Panc1 (cell line): ENCODE results near the gene TBC1D24. TPM values are rescaled to one million over a fixed set of nuclear protein-coding genes. Genes with fewer than 3 reads are reported as not detected.

Experiments
- ATAC-seq: fragments of 200-7000 bp; cut with Tn5 transposase; 2 replicates; pipeline ENCODE4 v1.9.1; 2020; ENCODE audit warnings: mild to moderate bottlenecking, moderate library complexity
- BruUV-seq: library from RNA; stranded (reverse); fragments of 400-500 nt; replicated peaks from 2 replicates; lab custom pipeline; 2021; lab: Mats Ljungman, UMichigan
- CTCF ChIA-PET: fragments of 300-600 bp; sonication (Branson Sonifier 250); formaldehyde crosslinking; loops from one replicate; lab custom pipeline; 2022; ENCODE audit warnings: antibody characterized with exemption; lab: Charles Lee
- POLR2A ChIA-PET: fragments of 300-600 bp; sonication (Branson Sonifier 250); formaldehyde crosslinking; loops from one replicate; lab custom pipeline; 2022; ENCODE audit warnings: antibody characterized with exemption; lab: Charles Lee
- DNase-seq: peaks from one replicate; pipeline ENCODE4 v3.0.0-alpha.2; 2010; ENCODE audit warnings: low read depth, low spot score
- H3K27ac ChIP-seq: 2 replicates; pipeline ENCODE4 v1.5.1; 2011; ENCODE audit warnings: mild to moderate bottlenecking, low read length, inconsistent platforms
- H3K27me3 ChIP-seq: fragments of 200-500 bp; sonication (Bioruptor generic); 2 replicates; pipeline ENCODE4 v1.6.0; 2014; ENCODE audit warnings: low read length, inconsistent platforms; ENCODE audit not compliant: control insufficient read depth, insufficient read depth
- H3K36me3 ChIP-seq: fragments of 200-500 bp; sonication (Bioruptor generic); 2 replicates; pipeline ENCODE4 v1.5.1; 2014; ENCODE audit warnings: inconsistent platforms, mild to moderate bottlenecking, low read length, moderate library complexity; ENCODE audit not compliant: control insufficient read depth, insufficient read depth
- H3K4me1 ChIP-seq: 2 replicates; pipeline ENCODE4 v1.5.1; 2011; ENCODE audit warnings: inconsistent platforms, mild to moderate bottlenecking, low read length, moderate library complexity; ENCODE audit not compliant: control insufficient read depth, insufficient read depth
- H3K4me3 ChIP-seq, 2 experiments: 2 replicates each; pipeline ENCODE4 v1.5.1; 2011 to 2012; ENCODE audit warnings: low read depth in 2 of 2, low read length in 2 of 2, mild to moderate bottlenecking in 2 of 2, inconsistent platforms in 1 of 2, moderate library complexity in 1 of 2
- H3K9me3 ChIP-seq: fragments of 200-500 bp; sonication (Bioruptor generic); 2 replicates; pipeline ENCODE4 v1.5.1; 2014; ENCODE audit warnings: low read depth, mild to moderate bottlenecking, inconsistent platforms, low read length, moderate library complexity; ENCODE audit not compliant: control insufficient read depth, insufficient read depth
- POLR2AphosphoS5 ChIP-seq: IDR thresholded peaks from 2 replicates; pipeline ENCODE4 v1.6.1; 2012; ENCODE audit warnings: mild to moderate bottlenecking, low read depth, low read length, moderate library complexity
- REST ChIP-seq, 2 experiments: IDR thresholded peaks; 2 replicates each; pipeline ENCODE4 v1.6.1; 2011 to 2012; ENCODE audit warnings: low read depth in 2 of 2, control low read depth in 1 of 2, low read length in 1 of 2, mild to moderate bottlenecking in 1 of 2, moderate library complexity in 1 of 2; ENCODE audit not compliant: insufficient read depth in 1 of 2
- SIN3A ChIP-seq: IDR thresholded peaks from 2 replicates; pipeline ENCODE4 v1.6.1; 2012; ENCODE audit warnings: low read depth, mild to moderate bottlenecking, low read length, moderate library complexity, borderline replicate concordance; ENCODE audit not compliant: insufficient read depth
- TCF7L2 ChIP-seq: IDR thresholded peaks from 2 replicates; pipeline ENCODE4 v1.6.1; 2011; ENCODE audit warnings: mild to moderate bottlenecking, low read depth, low read length, inconsistent platforms
- in situ Hi-C: cut with HindIII; loops from 2 replicates; pipeline ENCODE4 v1.10.0; 2016; ENCODE audit warnings: low sequenced_read_pairs, low pct_unique_long_range_greater_than_20kb
- intact Hi-C: fragments of 100-400 bp; cut with micrococcal nuclease; formaldehyde crosslinking; loops from one replicate; pipeline ENCODE4 v1.10.0; 2022; ENCODE audit not compliant: unreplicated experiment
- total RNA-seq: library from RNA; stranded (reverse); gene quantifications from one replicate; pipeline ENCODE4 v1.2.1, GENCODE V29; 2021; ENCODE audit not compliant: unreplicated experiment
- TF ChIP-seq, protein P1 (sequence below): fragments of 450-650 bp; IDR thresholded peaks from 2 replicates; pipeline ENCODE4 v1.5.1; 2017; ENCODE audit warnings: mild to moderate bottlenecking

Gene TBC1D24
- total RNA-seq, 1 experiment from 2014 or later = 26.7 TPM

DNA sequence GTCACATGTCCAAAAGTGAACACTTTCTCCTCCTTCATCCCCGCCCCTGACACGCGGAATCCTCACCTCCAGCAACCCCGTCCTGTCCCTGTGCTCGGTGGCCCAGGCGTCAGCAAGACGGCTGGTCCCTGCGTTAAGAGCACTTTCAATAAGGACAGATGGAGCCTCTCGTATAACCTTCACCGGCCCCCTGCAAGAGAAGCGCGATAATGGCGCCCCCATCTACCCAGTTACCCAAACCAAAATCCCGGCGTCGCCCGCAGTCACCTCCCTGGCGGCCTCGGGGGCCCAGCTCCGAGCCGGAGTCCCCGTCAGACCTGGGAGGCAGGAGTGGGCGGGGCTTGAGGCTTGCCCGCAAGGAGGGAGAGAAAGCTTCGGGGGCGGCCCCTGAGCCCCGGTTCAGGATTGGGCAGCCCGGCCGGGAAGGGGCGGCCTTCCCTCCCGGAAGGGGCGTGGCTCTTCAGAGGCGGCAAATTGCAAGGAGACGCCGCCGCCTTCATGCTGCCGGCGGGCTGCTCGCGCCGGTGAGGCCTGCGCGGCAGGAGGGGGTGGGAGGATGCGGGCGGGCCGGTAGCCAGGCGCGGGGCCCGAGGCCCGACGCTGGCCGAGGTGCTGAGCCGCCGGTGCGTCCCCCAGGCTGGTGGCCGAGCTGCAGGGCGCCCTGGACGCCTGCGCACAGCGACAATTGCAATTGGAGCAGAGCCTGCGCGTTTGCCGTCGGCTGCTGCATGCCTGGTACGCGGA is 15.1 kb upstream of the TBC1D24 start, which contains the start of gene TEDC2:
TSS of gene TEDC2 (plus strand) at position 463 of the 744 bp plus-strand sequence. CDS start at position 499, 36 bp downstream.
- ChIA-PET CTCF (interaction anchor here (0.6 to 0.7 kb wide), 2 partner anchors 15 to 235 kb away, joined by 3 read pairs; partner anchors contain the start of gene TBC1D24), POLR2A (interaction anchor here (0.6 to 0.7 kb wide), 3 partner anchors 170 to 941 kb away, joined by 6 to 20 read pairs (median 9); partner anchors contain the start of genes ZNF174 and ZSCAN32)
- Histone ChIP-seq H3K9me3 (no peaks in the 10 kb centered on the region), H3K36me3 (no peaks in the 10 kb centered on the region), H3K4me3 (peak within 1 kb of the TSS; percentile 61 to 76), H3K27ac (peak within 1 kb of the TSS; percentile 87), H3K27me3 (no peaks in the 10 kb centered on the region), H3K4me1 (peaks cover 23% of the 10 kb centered on the region)
- DNase-seq (peak; percentile 61), ATAC-seq (peak; percentile 89)
- BruUV-seq = no TSS peak
- TF ChIP-seq REST (IDR thresholded peaks at IDR 0.05; ENCODE audit: insufficient read depth in 1 of 2, low read depth in 2 of 2, low read length in 1 of 2) (peak in 1 of 2 experiments; percentile 79; a peak in 3 of 4 replicates), SIN3A (no peak; the same call in 1 of the 2 replicates), TCF7L2 (peak; percentile 47; the same call in 1 of the 2 replicates), POLR2AphosphoS5 (no peak; the same call in 1 of the 2 replicates)
- TF ChIP-seq, protein P1, sequence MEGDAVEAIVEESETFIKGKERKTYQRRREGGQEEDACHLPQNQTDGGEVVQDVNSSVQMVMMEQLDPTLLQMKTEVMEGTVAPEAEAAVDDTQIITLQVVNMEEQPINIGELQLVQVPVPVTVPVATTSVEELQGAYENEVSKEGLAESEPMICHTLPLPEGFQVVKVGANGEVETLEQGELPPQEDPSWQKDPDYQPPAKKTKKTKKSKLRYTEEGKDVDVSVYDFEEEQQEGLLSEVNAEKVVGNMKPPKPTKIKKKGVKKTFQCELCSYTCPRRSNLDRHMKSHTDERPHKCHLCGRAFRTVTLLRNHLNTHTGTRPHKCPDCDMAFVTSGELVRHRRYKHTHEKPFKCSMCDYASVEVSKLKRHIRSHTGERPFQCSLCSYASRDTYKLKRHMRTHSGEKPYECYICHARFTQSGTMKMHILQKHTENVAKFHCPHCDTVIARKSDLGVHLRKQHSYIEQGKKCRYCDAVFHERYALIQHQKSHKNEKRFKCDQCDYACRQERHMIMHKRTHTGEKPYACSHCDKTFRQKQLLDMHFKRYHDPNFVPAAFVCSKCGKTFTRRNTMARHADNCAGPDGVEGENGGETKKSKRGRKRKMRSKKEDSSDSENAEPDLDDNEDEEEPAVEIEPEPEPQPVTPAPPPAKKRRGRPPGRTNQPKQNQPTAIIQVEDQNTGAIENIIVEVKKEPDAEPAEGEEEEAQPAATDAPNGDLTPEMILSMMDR = no peak
- in situ Hi-C loops = no loop called here
- intact Hi-C loops = no loop called here

GRCh38 chr16:2460391-2460713 is 14.6 kb upstream of the TBC1D24 start:
- no peak for DNase-seq
- Histone ChIP-seq H3K4me3 (peak overlapping the region; percentile 61 to 76), H3K27ac (peak overlapping the region; percentile 84), H3K27me3 (no peaks in the 10 kb centered on the region), H3K9me3 (no peaks in the 10 kb centered on the region), H3K4me1 (peaks cover 23% of the 10 kb centered on the region), H3K36me3 (no peaks in the 10 kb centered on the region)
- POLR2A ChIA-PET = interaction anchor here (0.6 kb wide), 1 partner anchor 191 kb away, joined by 9 read pairs; no protein-coding TSS in a partner anchor
- intact Hi-C loops = no loop called here
- CTCF ChIA-PET = no interaction called here
- ATAC-seq = no peak
- BruUV-seq = no TSS peak
- no peak for TF ChIP-seq SIN3A
- no peak for TF ChIP-seq REST (IDR thresholded peaks at IDR 0.05; ENCODE audit: insufficient read depth in 1 of 2, low read depth in 2 of 2, low read length in 1 of 2)
- in situ Hi-C loops = no loop called here
